T-helper 2 cell (primary cell): ENCODE data around the gene ZNF750.
"Not testable (repeated sequence)": the region's sequence is repeated elsewhere in the genome, so short reads cannot be mapped to it uniquely, and the experiment has no call there.

ENCODE experiments used
- DNase-seq, 5 experiments: peaks; one replicate each; pipeline versions ENCODE4 v3.0.0 to v3.0.0-alpha.2; 2012 to 2022

Gene ZNF750

GRCh38 chr17:82790391-82790790, 49.4 kb downstream of the ZNF750 start:
- no peak for DNase-seq

DNA sequence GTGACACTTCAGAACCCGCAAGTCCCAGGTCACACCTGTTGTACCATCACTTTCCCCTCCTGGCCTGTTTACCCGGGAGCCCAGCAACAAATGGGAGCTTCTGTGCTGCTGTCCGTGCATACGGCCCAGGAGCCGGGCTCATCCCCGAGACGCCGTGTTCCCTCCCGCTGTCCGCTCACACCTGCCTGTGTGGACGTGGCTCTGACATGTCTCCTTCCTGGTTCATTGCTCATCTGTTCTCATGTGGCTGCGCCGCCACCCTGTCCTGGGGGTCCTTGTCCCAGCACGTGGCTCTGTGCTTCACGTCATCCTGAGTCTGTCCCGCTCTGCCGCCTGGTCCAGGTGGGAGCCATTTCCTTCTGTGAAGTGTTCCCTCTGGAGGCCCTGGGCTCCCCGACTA, 50.0 kb downstream of the ZNF750 start:
- no peak for DNase-seq

GRCh38 chr17:82789051-82789592, 50.7 kb downstream of the ZNF750 start:
- DNase-seq, result no peak

- DNase-seq, result no peak
Observed at GRCh38 chr17:82788206-82789001, 51.4 kb downstream of the ZNF750 start.

DNA sequence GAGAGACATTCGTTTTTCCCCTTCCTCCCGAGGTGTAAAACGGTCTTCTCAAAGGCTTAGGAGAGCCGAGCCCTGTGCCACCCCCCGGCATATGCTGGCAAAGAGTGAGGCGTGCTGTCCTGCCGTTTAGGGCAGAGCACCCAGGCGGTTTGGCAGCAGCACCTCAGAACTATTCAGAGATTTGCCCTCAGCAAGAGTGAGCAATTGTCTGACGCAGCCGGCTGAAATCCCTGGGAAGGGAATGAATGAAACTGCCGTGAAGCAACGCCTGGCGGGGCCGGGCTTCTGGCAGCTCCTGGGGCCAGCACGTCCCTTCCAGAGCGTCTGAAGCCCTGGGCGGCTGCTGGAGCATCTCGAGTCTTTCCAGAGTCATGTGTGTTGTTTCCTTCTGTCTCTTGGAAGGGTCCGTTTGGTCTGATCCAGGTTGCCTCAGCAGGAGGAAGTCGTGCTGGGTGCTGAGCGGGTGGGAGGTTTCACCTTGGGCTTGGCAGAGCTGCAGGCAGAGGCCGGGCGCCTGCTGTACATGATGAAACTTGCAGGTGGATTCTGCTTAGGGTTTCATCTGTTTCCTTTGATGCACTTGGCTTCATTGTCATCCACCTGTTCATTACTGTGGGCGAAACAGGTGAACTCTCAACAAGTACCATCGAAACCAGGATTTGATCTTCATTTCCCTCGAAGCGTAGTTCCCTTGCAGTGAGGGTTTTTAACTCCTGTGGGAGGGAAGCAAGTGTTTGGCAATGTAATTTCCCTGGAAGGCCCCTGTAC, 52.6 kb downstream of the ZNF750 start:
- no peak for DNase-seq

GRCh38 chr17:82786427-82786826, 53.4 kb downstream of the ZNF750 start:
- DNase-seq, result no peak

- not testable (repeated sequence) for DNase-seq
Observed at GRCh38 chr17:82785581-82785980, 54.2 kb downstream of the ZNF750 start.

- DNase-seq, result no peak
Observed at GRCh38 chr17:82783498-82783897, 56.3 kb downstream of the ZNF750 start.

- peak in 1 of 5 experiments; percentile 28 for DNase-seq
Observed at GRCh38 chr17:82782657-82783207, 57.1 kb downstream of the ZNF750 start.

GRCh38 chr17:82781894-82782274, 57.9 kb downstream of the ZNF750 start:
- peak; percentile 62 to 82 (median 68) for DNase-seq

DNA sequence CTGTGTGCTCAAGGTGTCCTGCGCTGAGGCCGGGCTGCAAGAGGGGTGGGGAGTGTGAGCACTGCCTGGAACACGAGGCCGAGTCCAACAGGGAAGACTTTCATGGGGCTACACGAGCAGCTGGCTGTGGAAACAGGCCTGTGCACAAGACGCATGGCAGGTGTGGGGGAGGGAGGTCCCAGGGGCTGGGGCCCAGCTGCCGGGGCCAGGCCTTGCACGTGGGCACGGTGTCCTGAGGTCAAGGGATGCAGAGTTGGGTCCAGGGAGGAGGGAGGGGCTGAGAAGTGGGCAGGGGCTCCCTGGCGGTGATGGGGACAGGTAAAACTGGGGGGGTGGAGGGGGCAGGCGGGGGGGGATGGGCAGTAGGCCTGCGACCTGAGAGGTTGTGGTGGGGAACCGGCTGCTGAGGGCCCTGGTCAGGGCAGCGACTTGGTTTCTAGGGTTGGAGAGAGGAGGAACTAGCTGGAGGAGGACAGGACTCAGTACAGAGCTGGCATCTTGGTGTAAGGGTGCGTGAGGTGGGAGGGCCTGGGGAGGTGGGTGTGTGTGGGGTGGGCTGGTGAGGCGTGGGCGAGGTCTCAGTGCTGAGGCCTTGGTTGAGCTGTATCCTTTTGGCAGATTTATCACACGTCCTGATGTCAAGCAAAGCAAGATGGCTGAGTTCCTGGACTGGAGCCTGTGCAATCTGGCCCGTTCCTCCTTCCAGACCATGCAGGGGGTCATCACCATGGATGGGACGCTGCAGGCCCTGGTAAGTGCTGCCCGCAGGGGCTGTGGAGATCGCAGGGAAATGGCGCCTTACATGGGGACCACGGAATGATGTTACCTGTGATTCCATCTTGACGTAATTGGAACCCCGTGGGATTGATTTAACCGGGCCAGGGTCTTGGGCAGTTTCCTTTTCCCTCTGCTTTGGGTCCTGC, 58.6 kb downstream of the ZNF750 start:
- DNase-seq, result no peak

- DNase-seq, result no peak
Observed at GRCh38 chr17:82780195-82780594, 59.6 kb downstream of the ZNF750 start.

GRCh38 chr17:82779541-82779940, 60.3 kb downstream of the ZNF750 start:
- no peak for DNase-seq
